ENCODE measurements around the gene CD300LG.
"Not testable (repeated sequence)": the region's sequence is repeated elsewhere in the genome, so short reads cannot be mapped to it uniquely, and the experiment has no call there.

CD300LG gene

DNA sequence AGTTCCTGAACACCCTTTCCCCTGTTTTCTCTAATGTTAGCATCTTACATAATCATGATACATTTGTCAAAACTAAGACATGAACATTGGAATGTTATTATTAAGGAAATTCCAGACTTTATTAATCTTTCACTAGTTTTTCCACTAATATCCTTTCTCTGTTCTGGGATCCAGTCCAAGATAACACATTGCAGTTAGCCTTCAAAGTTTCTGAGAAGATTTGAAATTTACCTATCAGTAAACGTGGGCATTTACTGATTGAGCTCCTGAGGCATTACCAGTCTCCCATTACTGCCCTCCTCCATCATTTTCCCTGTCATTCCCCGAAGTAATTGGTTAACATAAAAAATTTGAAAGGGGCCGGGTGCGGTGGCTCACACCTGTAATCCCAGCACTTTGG is 5.7 kb upstream of the CD300LG start:
- H3K23ac ChIP-seq (ENCODE audit: low read depth, low read length, poor library complexity) = no peak overlapping the region
- no peak overlapping the region for H2BK15ac ChIP-seq (ENCODE audit: low read length)
- H3K27ac ChIP-seq (replicated peaks; ENCODE audit: low read length) = no peak overlapping the region
- H2AFZ ChIP-seq (ENCODE audit: low read length) = no peak overlapping the region
- DNase-seq (ENCODE audit: low spot score) = no peak
- H2AK5ac ChIP-seq (ENCODE audit: low read depth, low read length) = no peak overlapping the region
- no peak overlapping the region for H3K18ac ChIP-seq (ENCODE audit: low read length)
- H3K4ac ChIP-seq (ENCODE audit: low read length) = no peak overlapping the region
- no peaks in the 10 kb centered on the region for H3K36me3 ChIP-seq (replicated peaks in 1 of 2; ENCODE audit: control insufficient read depth in 2 of 2, insufficient read depth in 2 of 2, low read length in 2 of 2)
- no peak overlapping the region for H2BK5ac ChIP-seq (ENCODE audit: low read length)
- WGBS, 2 donors (ENCODE audit: extremely low coverage in 2 of 2, insufficient read length in 2 of 2, insufficient replicate concordance in 1 of 2) = no CpG with 5 or more reads among the region's 4 CpGs
- peaks cover 0 to 6% (median 0%) of the 10 kb centered on the region in 3 experiments for H3K27me3 ChIP-seq (ENCODE audit: control insufficient read depth in 3 of 3, insufficient read depth in 3 of 3, low read depth in 1 of 3, low read length in 3 of 3)
- H4K8ac ChIP-seq (ENCODE audit: low read depth, low read length) = no peak overlapping the region
- no peaks in the 10 kb centered on the region for H3K79me1 ChIP-seq (ENCODE audit: low read depth, low read length)
- H2BK120ac ChIP-seq (ENCODE audit: low read depth, low read length) = no peak overlapping the region
- no peak overlapping the region for H3K14ac ChIP-seq (ENCODE audit: low read length)
- H3K4me2 ChIP-seq (ENCODE audit: insufficient read depth, low read length, poor library complexity, severe bottlenecking) = no peak overlapping the region
- no peak overlapping the region for H4K91ac ChIP-seq (ENCODE audit: low read depth, low read length, poor library complexity)
- no peak overlapping the region for H3K4me3 ChIP-seq (ENCODE audit: low read length in 2 of 2)
- no peaks in the 10 kb centered on the region for H3K9me3 ChIP-seq (replicated peaks in 1 of 2; ENCODE audit: control insufficient read depth in 2 of 2, insufficient read depth in 1 of 2, low read depth in 1 of 2, low read length in 2 of 2)
- no peak overlapping the region for H3K9ac ChIP-seq (ENCODE audit: low read depth, low read length, poor library complexity)
- no peaks in the 10 kb centered on the region for H3K4me1 ChIP-seq (ENCODE audit: control insufficient read depth in 2 of 2, insufficient read depth in 1 of 2, low read depth in 1 of 2, low read length in 2 of 2)
- H2BK12ac ChIP-seq (ENCODE audit: low read length) = no peak overlapping the region

DNA sequence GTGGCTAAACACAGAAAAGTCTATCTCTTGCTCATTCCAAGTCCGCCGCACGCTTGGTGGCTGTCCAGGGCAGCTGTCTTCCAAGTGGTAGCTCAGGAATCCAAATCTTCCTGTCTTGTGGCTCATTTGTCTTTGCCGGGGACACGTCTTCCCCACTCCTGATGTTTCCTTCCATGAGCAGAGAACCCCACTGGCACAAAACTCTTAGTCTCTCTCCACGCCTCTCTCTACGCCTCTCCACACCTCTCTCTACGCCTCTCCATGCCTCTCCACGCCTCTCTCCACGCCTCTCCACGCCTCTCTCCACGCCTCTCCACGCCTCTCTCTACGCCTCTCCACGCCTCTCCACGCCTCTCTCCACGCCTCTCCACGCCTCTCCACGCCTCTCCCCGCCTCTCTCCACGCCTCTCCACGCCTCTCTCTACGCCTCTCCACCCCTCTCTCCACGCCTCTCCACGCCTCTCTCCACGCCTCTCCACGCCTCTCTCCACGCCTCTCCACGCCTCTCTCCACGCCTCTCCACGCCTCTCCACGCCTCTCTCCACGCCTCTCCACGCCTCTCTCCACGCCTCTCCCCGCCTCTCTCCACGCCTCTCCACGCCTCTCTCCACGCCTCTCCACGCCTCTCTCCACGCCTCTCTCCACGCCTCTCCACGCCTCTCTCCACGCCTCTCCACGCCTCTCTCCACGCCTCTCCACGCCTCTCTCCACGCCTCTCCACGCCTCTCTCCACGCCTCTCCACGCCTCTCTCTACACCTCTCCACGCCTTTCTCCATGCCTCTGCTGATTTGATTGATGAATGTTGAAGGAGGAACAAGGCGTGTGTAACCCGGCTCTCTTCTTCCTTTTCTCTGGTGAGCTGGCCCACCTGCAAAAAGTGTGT is 4.6 kb upstream of the CD300LG start:
- not testable (repeated sequence) for H2AK5ac ChIP-seq (ENCODE audit: low read depth, low read length); H2BK5ac ChIP-seq (ENCODE audit: low read length); H4K8ac ChIP-seq (ENCODE audit: low read depth, low read length); H2BK15ac ChIP-seq (ENCODE audit: low read length); H3K9me3 ChIP-seq (replicated peaks in 1 of 2; ENCODE audit: control insufficient read depth in 2 of 2, insufficient read depth in 1 of 2, low read depth in 1 of 2, low read length in 2 of 2); H3K14ac ChIP-seq (ENCODE audit: low read length); H3K9ac ChIP-seq (ENCODE audit: low read depth, low read length, poor library complexity); H3K27me3 ChIP-seq (ENCODE audit: control insufficient read depth in 3 of 3, insufficient read depth in 3 of 3, low read depth in 1 of 3, low read length in 3 of 3); H2AFZ ChIP-seq (ENCODE audit: low read length); H3K4me2 ChIP-seq (ENCODE audit: insufficient read depth, low read length, poor library complexity, severe bottlenecking); H3K36me3 ChIP-seq (replicated peaks in 1 of 2; ENCODE audit: control insufficient read depth in 2 of 2, insufficient read depth in 2 of 2, low read length in 2 of 2); H3K79me1 ChIP-seq (ENCODE audit: low read depth, low read length); DNase-seq (ENCODE audit: low spot score); H2BK120ac ChIP-seq (ENCODE audit: low read depth, low read length); H3K23ac ChIP-seq (ENCODE audit: low read depth, low read length, poor library complexity); H3K4me1 ChIP-seq (ENCODE audit: control insufficient read depth in 2 of 2, insufficient read depth in 1 of 2, low read depth in 1 of 2, low read length in 2 of 2); H3K4ac ChIP-seq (ENCODE audit: low read length); H3K4me3 ChIP-seq (ENCODE audit: low read length in 2 of 2); H3K18ac ChIP-seq (ENCODE audit: low read length); H3K27ac ChIP-seq (replicated peaks; ENCODE audit: low read length); H2BK12ac ChIP-seq (ENCODE audit: low read length); H4K91ac ChIP-seq (ENCODE audit: low read depth, low read length, poor library complexity)
- WGBS, 2 donors (ENCODE audit: extremely low coverage in 2 of 2, insufficient read length in 2 of 2, insufficient replicate concordance in 1 of 2) = 100% methylated on average over 4 of the region's 54 CpGs; no CpG with 5 or more reads in 1 of the 2 donors

DNA sequence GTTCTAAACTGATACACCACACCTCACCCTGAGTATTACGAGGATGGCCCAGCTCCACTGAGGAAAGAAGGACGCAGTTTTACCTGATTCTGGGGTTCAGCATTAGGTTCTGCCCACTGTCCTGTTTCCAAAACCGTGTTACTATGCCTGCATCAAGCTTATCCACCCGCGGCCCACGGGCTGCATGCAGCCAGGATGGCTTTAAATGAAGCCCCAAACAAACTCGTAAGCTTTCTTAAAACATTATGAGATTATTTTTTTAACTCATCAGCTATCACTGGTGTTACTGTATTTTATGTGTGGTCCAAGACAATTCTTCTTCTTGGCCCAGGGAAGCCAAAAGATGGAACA is 4.0 kb upstream of the CD300LG start:
- no peak overlapping the region for H3K18ac ChIP-seq (ENCODE audit: low read length)
- no peaks in the 10 kb centered on the region for H3K79me1 ChIP-seq (ENCODE audit: low read depth, low read length)
- WGBS, 2 donors (ENCODE audit: extremely low coverage in 2 of 2, insufficient read length in 2 of 2, insufficient replicate concordance in 1 of 2) = no CpG with 5 or more reads among the region's 7 CpGs
- H2AFZ ChIP-seq (ENCODE audit: low read length) = no peak overlapping the region
- H4K8ac ChIP-seq (ENCODE audit: low read depth, low read length) = no peak overlapping the region
- peaks cover 3 to 6% of the 10 kb centered on the region in 2 donors for H3K4me1 ChIP-seq (ENCODE audit: control insufficient read depth in 2 of 2, insufficient read depth in 1 of 2, low read depth in 1 of 2, low read length in 2 of 2)
- H3K27ac ChIP-seq (replicated peaks; ENCODE audit: low read length) = no peak overlapping the region
- DNase-seq (ENCODE audit: low spot score) = no peak
- H3K9me3 ChIP-seq (replicated peaks in 1 of 2; ENCODE audit: control insufficient read depth in 2 of 2, insufficient read depth in 1 of 2, low read depth in 1 of 2, low read length in 2 of 2) = no peaks in the 10 kb centered on the region
- H3K36me3 ChIP-seq (replicated peaks in 1 of 2; ENCODE audit: control insufficient read depth in 2 of 2, insufficient read depth in 2 of 2, low read length in 2 of 2) = no peaks in the 10 kb centered on the region
- no peak overlapping the region for H3K4me2 ChIP-seq (ENCODE audit: insufficient read depth, low read length, poor library complexity, severe bottlenecking)
- H4K91ac ChIP-seq (ENCODE audit: low read depth, low read length, poor library complexity) = no peak overlapping the region
- H3K23ac ChIP-seq (ENCODE audit: low read depth, low read length, poor library complexity) = no peak overlapping the region
- no peak overlapping the region for H3K4ac ChIP-seq (ENCODE audit: low read length)
- H3K4me3 ChIP-seq (ENCODE audit: low read length in 2 of 2) = no peak overlapping the region
- no peak overlapping the region for H3K14ac ChIP-seq (ENCODE audit: low read length)
- peaks cover 0 to 6% (median 3%) of the 10 kb centered on the region in 3 experiments for H3K27me3 ChIP-seq (ENCODE audit: control insufficient read depth in 3 of 3, insufficient read depth in 3 of 3, low read depth in 1 of 3, low read length in 3 of 3)
- H2BK12ac ChIP-seq (ENCODE audit: low read length) = no peak overlapping the region
- no peak overlapping the region for H2BK120ac ChIP-seq (ENCODE audit: low read depth, low read length)
- H2AK5ac ChIP-seq (ENCODE audit: low read depth, low read length) = no peak overlapping the region
- no peak overlapping the region for H2BK15ac ChIP-seq (ENCODE audit: low read length)
- H3K9ac ChIP-seq (ENCODE audit: low read depth, low read length, poor library complexity) = no peak overlapping the region
- H2BK5ac ChIP-seq (ENCODE audit: low read length) = no peak overlapping the region

DNA sequence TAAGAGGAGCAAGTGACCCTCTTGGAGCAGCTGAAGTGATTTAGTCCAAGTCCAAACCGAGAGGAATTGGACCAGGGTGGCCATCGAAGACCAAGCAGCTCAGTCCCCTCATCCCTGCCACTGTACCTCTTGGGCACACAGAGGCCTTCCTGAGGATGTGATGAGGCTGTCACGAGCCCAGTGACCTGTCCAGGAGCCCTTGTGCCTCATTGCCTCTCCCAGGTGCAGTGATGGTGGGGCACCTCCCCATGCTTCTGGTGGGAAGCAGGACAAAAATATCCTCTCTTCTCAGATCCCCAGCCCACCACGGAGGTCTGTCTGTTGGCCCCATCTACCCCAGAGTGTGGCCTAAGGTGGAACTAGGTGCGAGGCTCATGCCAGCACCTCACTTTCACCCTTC is 2.7 kb upstream of the CD300LG start:
- Histone ChIP-seq H2BK5ac (ENCODE audit: low read length) (no peak overlapping the region), H4K8ac (ENCODE audit: low read depth, low read length) (no peak overlapping the region), H2BK15ac (ENCODE audit: low read length) (no peak overlapping the region), H4K91ac (ENCODE audit: low read depth, low read length, poor library complexity) (no peak overlapping the region), H3K9ac (ENCODE audit: low read depth, low read length, poor library complexity) (no peak overlapping the region), H2BK120ac (ENCODE audit: low read depth, low read length) (no peak overlapping the region), H3K18ac (ENCODE audit: low read length) (no peak overlapping the region), H3K14ac (ENCODE audit: low read length) (no peak overlapping the region), H3K79me1 (ENCODE audit: low read depth, low read length) (no peaks in the 10 kb centered on the region), H3K4me1 (ENCODE audit: control insufficient read depth in 2 of 2, insufficient read depth in 1 of 2, low read depth in 1 of 2, low read length in 2 of 2) (peaks cover 3 to 6% of the 10 kb centered on the region in 2 donors), H3K4ac (ENCODE audit: low read length) (no peak overlapping the region), H3K27me3 (ENCODE audit: control insufficient read depth in 3 of 3, insufficient read depth in 3 of 3, low read depth in 1 of 3, low read length in 3 of 3) (peaks cover 0 to 17% (median 3%) of the 10 kb centered on the region in 3 experiments), H3K36me3 (replicated peaks in 1 of 2; ENCODE audit: control insufficient read depth in 2 of 2, insufficient read depth in 2 of 2, low read length in 2 of 2) (no peaks in the 10 kb centered on the region), H2AK5ac (ENCODE audit: low read depth, low read length) (no peak overlapping the region), H3K23ac (ENCODE audit: low read depth, low read length, poor library complexity) (no peak overlapping the region), H2AFZ (ENCODE audit: low read length) (no peak overlapping the region), H3K9me3 (replicated peaks in 1 of 2; ENCODE audit: control insufficient read depth in 2 of 2, insufficient read depth in 1 of 2, low read depth in 1 of 2, low read length in 2 of 2) (no peaks in the 10 kb centered on the region), H3K4me2 (ENCODE audit: insufficient read depth, low read length, poor library complexity, severe bottlenecking) (no peak overlapping the region), H3K4me3 (ENCODE audit: low read length in 2 of 2) (peak overlapping the region in 1 of 2 donors; percentile 20), H2BK12ac (ENCODE audit: low read length) (no peak overlapping the region), H3K27ac (replicated peaks; ENCODE audit: low read length) (no peak overlapping the region)
- no CpG with 5 or more reads among the region's 5 CpGs for WGBS, 2 donors (ENCODE audit: extremely low coverage in 2 of 2, insufficient read length in 2 of 2, insufficient replicate concordance in 1 of 2)
- no peak for DNase-seq (ENCODE audit: low spot score)
